Measurements from ENCODE around the gene CDK13.

GRCh38 chr7:39948375-39948955 lies 1.6 kb upstream of the CDK13 start:
- TF ChIP-seq EZH2 (optimal IDR thresholded peaks at IDR 0.05; ENCODE audit: low read depth, low read length) (no peak), CTCF (IDR thresholded peaks at IDR 0.05; ENCODE audit: low read length) (no peak)
